ENCODE results near the gene E2F8.

The E2F8 gene

GRCh38 chr11:19187114-19187832 lies 53.5 kb downstream of the E2F8 start:
- DNase-seq (ENCODE audit: low read depth), result no peak

GRCh38 chr11:19185516-19186052 lies 55.2 kb downstream of the E2F8 start:
- DNase-seq (ENCODE audit: low read depth), result no peak

- no peak for DNase-seq (ENCODE audit: low read depth)
Measured at GRCh38 chr11:19185036-19185435, 55.7 kb downstream of the E2F8 start.

- DNase-seq (ENCODE audit: low read depth), result no peak
Measured at GRCh38 chr11:19183646-19184045, 57.1 kb downstream of the E2F8 start.

- no peak for DNase-seq (ENCODE audit: low read depth)
Measured at GRCh38 chr11:19181531-19182261, 59.0 kb downstream of the E2F8 start.

- no peak for DNase-seq (ENCODE audit: low read depth)
Measured at GRCh38 chr11:19176629-19177186, 64.0 kb downstream of the E2F8 start.
